HEK293 (cell line): ENCODE data around the gene NFIB.

Experiments
- CTCF ChIA-PET: fragments of 350-600 bp; formaldehyde crosslinking; extraction: SDS; loops from one replicate; lab custom pipeline; 2021; ENCODE audit warnings: antibody characterized with exemption; lab: Yijun Ruan, JAX
- POLR2A ChIA-PET: fragments of 300-600 bp; formaldehyde crosslinking; extraction: SDS; loops from one replicate; lab custom pipeline; 2020; ENCODE audit warnings: antibody characterized with exemption, inconsistent platforms; lab: Yijun Ruan, JAX
- H3K27ac ChIP-seq: fragments of 200-500 bp; sonication (Bioruptor generic); 2 replicates; pipeline ENCODE4 v1.5.1; 2014; ENCODE audit warnings: low read depth, low read length, control low read depth, inconsistent platforms; ENCODE audit errors: extremely low read depth
- H3K36me3 ChIP-seq, 2 experiments: fragments of 200-500 bp in 1 of 2; sonication (Bioruptor generic) in 1 of 2; 1 replicate in 1 of 2; 2 replicates in 1 of 2; pipeline ENCODE4 v1.5.1; 2014 to 2017; ENCODE audit warnings: inconsistent platforms in 2 of 2, low read length in 2 of 2; ENCODE audit not compliant: control insufficient read depth in 2 of 2, insufficient read depth in 1 of 2
- H3K4me1 ChIP-seq: fragments of 200-500 bp; sonication (Bioruptor generic); 2 replicates; pipeline ENCODE4 v1.5.1; 2014; ENCODE audit warnings: mild to moderate bottlenecking, low read length, inconsistent platforms; ENCODE audit not compliant: control insufficient read depth, insufficient read depth
- H3K4me3 ChIP-seq: 2 replicates; pipeline ENCODE4 v1.5.1; 2011; ENCODE audit warnings: low read depth, mild to moderate bottlenecking, control low read depth, low read length, moderate library complexity
- H3K9me3 ChIP-seq: fragments of 200-500 bp; sonication (Bioruptor generic); 2 replicates; pipeline ENCODE4 v1.5.1; 2014; ENCODE audit warnings: low read depth, low read length, inconsistent platforms; ENCODE audit not compliant: control insufficient read depth, insufficient read depth
- BCL6B ChIP-seq: fragments of 450-650 bp; formaldehyde crosslinking; IDR thresholded peaks from 2 replicates; pipeline ENCODE4 v1.5.1; 2017; ENCODE audit warnings: missing biosample characterization, missing genetic modification characterization
- FEZF1 ChIP-seq: fragments of 450-650 bp; formaldehyde crosslinking; IDR thresholded peaks from 2 replicates; pipeline ENCODE4 v1.5.1; 2016; ENCODE audit warnings: missing biosample characterization, missing genetic modification characterization
- GFI1B ChIP-seq: fragments of 450-650 bp; formaldehyde crosslinking; IDR thresholded peaks from 2 replicates; pipeline ENCODE4 v1.5.1; 2016; ENCODE audit warnings: missing biosample characterization, missing genetic modification characterization
- GLIS2 ChIP-seq: fragments of 450-650 bp; formaldehyde crosslinking; IDR thresholded peaks from 2 replicates; pipeline ENCODE4 v1.5.1; 2016; ENCODE audit warnings: missing biosample characterization, missing genetic modification characterization
- KLF1 ChIP-seq: fragments of 450-650 bp; formaldehyde crosslinking; IDR thresholded peaks from 2 replicates; pipeline ENCODE4 v1.5.1; 2016; ENCODE audit warnings: missing biosample characterization, missing genetic modification characterization
- PBX3 ChIP-seq: sonication (generic); formaldehyde crosslinking; IDR thresholded peaks from 2 replicates; pipeline ENCODE4 v1.8.1; 2022; ENCODE audit warnings: mild to moderate bottlenecking, moderate library complexity, missing genetic modification reagents
- PRDM10 ChIP-seq: fragments of 450-650 bp; formaldehyde crosslinking; IDR thresholded peaks from 2 replicates; pipeline ENCODE4 v1.5.1; 2016; ENCODE audit warnings: missing biosample characterization, missing genetic modification characterization
- REPIN1 ChIP-seq: fragments of 450-650 bp; formaldehyde crosslinking; IDR thresholded peaks from 2 replicates; pipeline ENCODE4 v1.5.1; 2017; ENCODE audit warnings: missing biosample characterization, missing genetic modification characterization, low read depth
- ZEB2 ChIP-seq: fragments of 450-650 bp; formaldehyde crosslinking; IDR thresholded peaks from 2 replicates; pipeline ENCODE4 v1.5.1; 2016; ENCODE audit warnings: missing biosample characterization, missing genetic modification characterization
- ZNF10 ChIP-seq: fragments of 450-650 bp; formaldehyde crosslinking; IDR thresholded peaks from 2 replicates; pipeline ENCODE4 v1.5.1; 2017; ENCODE audit warnings: missing biosample characterization, missing genetic modification characterization
- ZNF114 ChIP-seq: fragments of 450-650 bp; formaldehyde crosslinking; IDR thresholded peaks from 2 replicates; pipeline ENCODE4 v1.5.0; 2017; ENCODE audit warnings: missing biosample characterization, missing genetic modification characterization
- ZNF16 ChIP-seq: fragments of 450-650 bp; formaldehyde crosslinking; IDR thresholded peaks from 2 replicates; pipeline ENCODE4 v1.5.1; 2016; ENCODE audit warnings: low read depth, missing biosample characterization, missing genetic modification characterization
- ZNF202 ChIP-seq: fragments of 450-650 bp; formaldehyde crosslinking; IDR thresholded peaks from 2 replicates; pipeline ENCODE4 v1.5.1; 2016; ENCODE audit warnings: missing biosample characterization, missing genetic modification characterization, borderline replicate concordance
- ZNF211 ChIP-seq: fragments of 450-650 bp; formaldehyde crosslinking; IDR thresholded peaks from 2 replicates; pipeline ENCODE4 v1.5.1; 2016; ENCODE audit warnings: low read depth, missing biosample characterization, missing genetic modification characterization
- ZNF280C ChIP-seq: fragments of 450-650 bp; formaldehyde crosslinking; IDR thresholded peaks from 2 replicates; pipeline ENCODE4 v1.5.1; 2016; ENCODE audit warnings: missing biosample characterization, missing genetic modification characterization
- ZNF350 ChIP-seq: fragments of 450-650 bp; formaldehyde crosslinking; IDR thresholded peaks from 2 replicates; pipeline ENCODE4 v1.5.0; 2017; ENCODE audit warnings: missing biosample characterization, mild to moderate bottlenecking, missing genetic modification characterization
- ZNF416 ChIP-seq: fragments of 450-650 bp; formaldehyde crosslinking; IDR thresholded peaks from 2 replicates; pipeline ENCODE4 v1.5.1; 2016; ENCODE audit warnings: missing biosample characterization, missing genetic modification characterization
- ZNF488 ChIP-seq: fragments of 450-650 bp; formaldehyde crosslinking; IDR thresholded peaks from 2 replicates; pipeline ENCODE4 v1.5.1; 2016; ENCODE audit warnings: missing biosample characterization, missing genetic modification characterization
- ZNF548 ChIP-seq: fragments of 450-650 bp; formaldehyde crosslinking; IDR thresholded peaks from 2 replicates; pipeline ENCODE4 v1.5.1; 2016; ENCODE audit warnings: missing biosample characterization, missing genetic modification characterization
- ZNF549 ChIP-seq: fragments of 450-650 bp; IDR thresholded peaks from 2 replicates; pipeline ENCODE4 v1.5.1; 2018; ENCODE audit warnings: missing biosample characterization, missing genetic modification characterization, mild to moderate bottlenecking, inconsistent platforms, moderate library complexity
- ZNF555 ChIP-seq: fragments of 450-650 bp; formaldehyde crosslinking; conservative IDR thresholded peaks from 2 replicates; pipeline ENCODE4 v1.5.1; 2017; ENCODE audit warnings: missing biosample characterization, mild to moderate bottlenecking, missing genetic modification characterization, inconsistent platforms
- ZNF596 ChIP-seq: fragments of 450-650 bp; IDR thresholded peaks from 2 replicates; pipeline ENCODE4 v1.5.0; 2018; ENCODE audit warnings: missing biosample characterization, mild to moderate bottlenecking, missing genetic modification characterization, moderate library complexity
- ZNF701 ChIP-seq: fragments of 450-650 bp; formaldehyde crosslinking; IDR thresholded peaks from 2 replicates; pipeline ENCODE4 v1.5.1; 2016; ENCODE audit warnings: missing biosample characterization, missing genetic modification characterization
- ZNF747 ChIP-seq: fragments of 450-650 bp; formaldehyde crosslinking; IDR thresholded peaks from 2 replicates; pipeline ENCODE4 v1.5.1; 2016; ENCODE audit warnings: missing biosample characterization, missing genetic modification characterization
- ZNF776 ChIP-seq: fragments of 450-650 bp; formaldehyde crosslinking; IDR thresholded peaks from 2 replicates; pipeline ENCODE4 v1.5.0; 2017; ENCODE audit warnings: missing biosample characterization, missing genetic modification characterization, borderline replicate concordance
- ZNF830 ChIP-seq: fragments of 450-650 bp; IDR thresholded peaks from 2 replicates; pipeline ENCODE4 v1.5.0; 2018; ENCODE audit warnings: missing biosample characterization, missing genetic modification characterization, low read depth, mild to moderate bottlenecking, moderate library complexity

The NFIB gene

GRCh38 chr9:14209399-14210345 is 104.3 kb downstream of the NFIB start:
- no peaks in the 10 kb centered on the region for H3K36me3 ChIP-seq
- peaks cover 35% of the 10 kb centered on the region for H3K4me1 ChIP-seq
- no peaks in the 10 kb centered on the region for H3K9me3 ChIP-seq
- CTCF ChIA-PET = interaction anchor here (0.5 to 0.9 kb wide), 5 partner anchors 31 to 283 kb away, joined by 3 to 6 read pairs (median 4); no protein-coding TSS in a partner anchor
- no peak overlapping the region for H3K4me3 ChIP-seq
- no peak overlapping the region; the same call in 1 of the 2 replicates for H3K27ac ChIP-seq
- POLR2A ChIA-PET = no interaction called here
- peak; percentile 15; the same call in 1 of the 2 replicates for TF ChIP-seq PRDM10 (tag by site-specific recombination)
- TF ChIP-seq ZNF280C (tag by site-specific recombination) = no peak
- TF ChIP-seq PBX3 = no peak
- no peak for TF ChIP-seq ZNF555 (tag by site-specific recombination)
- no peak for TF ChIP-seq ZNF10 (tag by site-specific recombination)
- peak; percentile 68; the same call in 1 of the 2 replicates for TF ChIP-seq GFI1B (tag by site-specific recombination)
- no peak for TF ChIP-seq ZNF114
- TF ChIP-seq GLIS2 = no peak
- TF ChIP-seq ZNF830 (tag by site-specific recombination) = peak; percentile 72
- no peak for TF ChIP-seq ZNF701 (tag by site-specific recombination)
- no peak; the same call in 1 of the 2 replicates for TF ChIP-seq ZNF776 (tag by site-specific recombination)
- peak; percentile 65; the same call in 1 of the 2 replicates for TF ChIP-seq ZNF549
- peak; percentile 35; the same call in 1 of the 2 replicates for TF ChIP-seq ZNF596 (tag by site-specific recombination)
- TF ChIP-seq ZNF211 (tag by site-specific recombination) = no peak
- peak; percentile 61; the same call in 1 of the 2 replicates for TF ChIP-seq BCL6B (tag by site-specific recombination)
- no peak for TF ChIP-seq ZNF488
- TF ChIP-seq ZNF202 (tag by site-specific recombination) = no peak
- no peak for TF ChIP-seq ZNF16 (tag by site-specific recombination)
- no peak for TF ChIP-seq ZNF548 (tag by site-specific recombination)
- peak; percentile 75; the same call in 1 of the 2 replicates for TF ChIP-seq ZNF350 (tag by site-specific recombination)
- no peak for TF ChIP-seq ZNF747 (tag by site-specific recombination)
- TF ChIP-seq KLF1 (tag by site-specific recombination) = no peak
- TF ChIP-seq ZEB2 (tag by site-specific recombination) = peak; percentile 85
- no peak for TF ChIP-seq ZNF416
- TF ChIP-seq FEZF1 = peak; percentile 95
- TF ChIP-seq REPIN1 = no peak
